CD4-positive, alpha-beta T cell treated with Interleukin-15 for 1 hour (primary cell): Measurements from ENCODE around the gene SCN3B.

Source experiments
- DNase-seq: peaks from one replicate; pipeline ENCODE4 v3.0.0-alpha.2; 2020

Gene SCN3B

GRCh38 chr11:123594188-123594901 lies 60.1 kb downstream of the SCN3B start:
- no peak for DNase-seq

- no peak for DNase-seq
Measured at GRCh38 chr11:123593570-123593969, 60.9 kb downstream of the SCN3B start.

GRCh38 chr11:123590296-123590912 lies 64.0 kb downstream of the SCN3B start:
- DNase-seq: no peak

- no peak for DNase-seq
Measured at GRCh38 chr11:123588864-123589262, 65.6 kb downstream of the SCN3B start.

GRCh38 chr11:123588117-123588863 lies 66.1 kb downstream of the SCN3B start:
- no peak for DNase-seq

GRCh38 chr11:123587559-123587958 lies 66.9 kb downstream of the SCN3B start:
- DNase-seq: no peak

- no peak for DNase-seq
Measured at GRCh38 chr11:123587044-123587443, 67.4 kb downstream of the SCN3B start.

- no peak for DNase-seq
Measured at GRCh38 chr11:123586568-123586967, 67.9 kb downstream of the SCN3B start.

GRCh38 chr11:123585706-123586105 lies 68.7 kb downstream of the SCN3B start:
- no peak for DNase-seq

GRCh38 chr11:123585206-123585605 lies 69.2 kb downstream of the SCN3B start:
- DNase-seq: no peak

GRCh38 chr11:123584737-123585136 lies 69.7 kb downstream of the SCN3B start:
- DNase-seq: no peak

GRCh38 chr11:123584186-123584585 lies 70.2 kb downstream of the SCN3B start:
- DNase-seq: no peak

GRCh38 chr11:123582992-123583504 lies 71.4 kb downstream of the SCN3B start:
- DNase-seq: no peak

GRCh38 chr11:123581651-123582399 lies 72.6 kb downstream of the SCN3B start:
- DNase-seq: no peak

GRCh38 chr11:123580557-123581275 lies 73.7 kb downstream of the SCN3B start:
- DNase-seq: peak; percentile 56

- no peak for DNase-seq
Measured at GRCh38 chr11:123580137-123580536, 74.3 kb downstream of the SCN3B start.

GRCh38 chr11:123579482-123579812 lies 75.0 kb downstream of the SCN3B start:
- no peak for DNase-seq
